Fibroblast of skin of left quadriceps (primary cell): ENCODE measurements around the gene LNX2.

ENCODE experiments used
- DNase-seq, 2 experiments: peaks; one replicate each; pipeline ENCODE4 v3.0.0-alpha.2; 2013; ENCODE audit warnings: low read depth in 2 of 2

LNX2 gene

DNA sequence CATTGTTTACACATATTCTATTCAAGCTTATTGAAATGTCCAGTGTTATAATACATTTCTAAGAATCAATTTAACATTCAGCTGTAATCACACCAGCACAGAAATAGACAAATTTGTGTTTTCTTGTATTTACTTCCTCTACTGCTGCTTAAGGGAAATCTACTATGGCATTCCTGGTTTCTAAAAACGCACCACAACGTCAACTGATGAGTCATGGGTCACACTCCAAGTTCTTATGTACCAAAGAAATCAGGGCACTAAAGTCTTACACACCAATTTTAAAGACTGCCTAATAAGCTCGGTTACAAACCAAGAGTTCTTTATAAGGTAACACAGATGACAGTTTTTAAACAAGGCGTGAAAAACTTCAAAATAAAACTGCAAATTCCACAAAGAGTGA is 13.2 kb downstream of the LNX2 start:
- DNase-seq, result no peak

DNA sequence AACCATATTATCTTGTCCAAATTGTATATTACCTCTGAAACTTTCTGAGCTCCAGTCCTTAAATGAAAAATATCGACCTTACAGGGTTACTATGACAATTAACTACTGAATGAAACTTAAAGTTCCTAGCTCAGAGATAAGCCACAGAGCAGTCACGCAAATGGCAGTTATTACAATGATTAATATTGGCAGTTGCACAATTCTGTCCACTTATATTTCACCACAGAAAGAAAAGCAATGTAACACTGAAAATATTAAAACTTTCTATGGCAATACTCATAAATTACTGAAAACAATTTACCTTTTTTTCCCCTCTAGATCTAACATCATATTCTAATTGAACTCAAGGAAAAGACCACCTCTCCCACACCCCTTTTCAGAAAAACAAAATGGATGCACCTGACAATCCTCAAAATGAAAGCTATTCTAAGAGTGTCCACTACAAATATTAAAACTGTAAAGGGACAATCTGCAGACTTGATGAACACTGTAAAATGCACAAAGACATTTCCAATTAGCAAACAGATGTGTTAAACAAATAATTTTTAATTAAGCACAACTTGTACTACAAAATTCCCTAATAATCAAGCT is 14.6 kb downstream of the LNX2 start:
- DNase-seq, result no peak

DNA sequence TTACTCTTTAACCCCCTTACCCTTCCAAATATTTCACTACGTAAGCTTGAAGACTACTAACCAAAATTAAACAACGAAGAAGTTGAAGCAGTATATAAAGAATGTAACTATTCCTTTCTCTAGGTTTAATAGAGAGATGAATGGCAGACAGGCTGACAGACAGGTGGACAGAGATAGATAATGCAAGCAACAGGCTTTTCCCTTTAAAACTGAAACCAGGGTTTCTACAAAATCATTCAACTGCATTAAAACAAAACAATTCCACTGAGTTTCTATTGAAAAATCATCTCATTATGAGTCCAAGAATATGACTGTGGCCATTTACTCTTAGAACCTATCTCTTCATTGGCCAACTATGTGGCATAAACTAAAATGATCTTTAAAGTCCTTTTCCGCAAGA is 15.2 kb downstream of the LNX2 start:
- DNase-seq, result no peak

DNA sequence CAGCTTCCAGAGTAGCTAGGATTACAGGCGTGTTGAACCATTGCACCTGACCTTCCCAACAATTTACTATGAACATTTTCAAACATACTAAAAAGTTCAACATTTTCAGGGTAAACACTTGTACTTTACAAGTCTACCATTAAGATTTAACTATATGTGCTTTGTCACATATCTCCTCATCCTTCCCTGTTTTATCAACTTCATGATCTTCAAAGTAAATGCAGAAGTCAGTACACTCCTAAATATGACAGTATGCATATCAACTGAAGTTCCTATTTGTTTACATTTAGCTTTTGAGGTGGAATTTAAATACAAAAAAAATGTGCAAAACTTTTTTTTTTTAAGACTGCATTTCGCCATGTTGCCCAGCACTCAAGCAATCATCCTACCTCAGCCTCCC is 18.5 kb downstream of the LNX2 start:
- DNase-seq, result no peak

DNA sequence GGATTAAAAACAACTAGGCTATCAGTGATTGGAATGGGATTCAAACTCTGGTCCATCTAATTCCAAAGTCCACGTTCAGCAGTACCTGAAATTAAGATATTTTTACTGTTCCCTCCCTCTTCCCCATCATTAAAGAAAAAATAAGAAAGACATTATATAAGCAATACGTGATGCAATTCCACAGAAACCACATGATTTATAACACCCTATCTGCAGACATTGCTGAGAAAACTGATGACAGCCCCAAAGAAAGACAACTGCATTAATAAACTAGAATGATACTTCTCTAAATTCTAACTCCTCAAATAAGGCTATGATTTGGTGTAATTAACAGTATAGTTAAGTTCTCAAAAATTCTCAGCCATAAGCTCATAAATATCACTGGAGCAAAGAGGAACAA is 19.1 kb downstream of the LNX2 start:
- DNase-seq, result no peak

DNA sequence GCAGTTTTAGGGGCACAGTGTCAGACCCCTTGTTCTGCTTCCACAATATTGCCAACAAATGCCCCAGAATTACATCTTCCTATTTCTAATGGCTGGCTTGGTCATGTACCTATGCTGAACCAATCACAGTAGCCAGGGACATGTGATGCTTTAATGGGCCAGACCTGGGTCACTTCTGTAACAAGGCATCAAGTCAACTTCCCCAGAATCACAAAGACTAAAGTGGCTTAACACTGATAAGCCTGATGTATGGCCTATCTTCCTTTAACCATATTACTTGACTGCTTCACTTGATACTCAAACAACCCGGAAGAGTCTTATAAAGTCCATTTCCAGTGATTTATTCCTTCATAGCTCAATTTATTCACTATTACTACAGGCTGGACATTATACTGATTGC is 19.6 kb downstream of the LNX2 start:
- DNase-seq, result no peak

DNA sequence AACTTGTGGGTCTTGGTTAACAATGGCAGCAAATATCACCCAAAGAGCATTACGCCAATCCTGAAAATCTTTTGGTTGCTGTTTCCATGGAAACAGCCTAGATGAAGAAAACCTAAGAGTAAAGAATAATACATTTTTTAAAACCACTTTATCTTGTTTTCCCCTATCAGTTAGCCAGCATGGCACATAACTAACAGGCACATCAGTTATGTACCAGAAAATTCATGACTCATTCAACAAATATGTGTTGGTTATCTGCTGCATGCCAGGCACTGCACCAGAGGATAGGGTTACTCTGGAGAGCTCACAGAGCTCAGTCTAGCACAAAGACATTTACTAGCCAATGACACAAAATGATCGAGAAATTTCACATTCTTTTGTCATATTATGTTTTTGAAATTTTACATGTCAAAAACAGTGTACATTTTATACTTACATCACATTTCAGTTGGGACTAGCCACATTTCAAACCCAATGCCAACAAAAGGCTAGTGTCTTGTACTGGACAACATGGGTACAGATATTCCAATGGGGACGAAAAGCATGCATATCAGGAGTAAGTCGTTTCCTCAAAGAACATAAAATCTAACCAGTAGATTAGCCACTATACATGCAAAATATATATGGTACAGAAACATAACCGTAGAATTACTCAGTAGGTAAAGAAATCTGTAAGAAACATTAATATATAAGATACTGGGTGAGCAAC is 20.3 kb downstream of the LNX2 start:
- DNase-seq, result no peak

DNA sequence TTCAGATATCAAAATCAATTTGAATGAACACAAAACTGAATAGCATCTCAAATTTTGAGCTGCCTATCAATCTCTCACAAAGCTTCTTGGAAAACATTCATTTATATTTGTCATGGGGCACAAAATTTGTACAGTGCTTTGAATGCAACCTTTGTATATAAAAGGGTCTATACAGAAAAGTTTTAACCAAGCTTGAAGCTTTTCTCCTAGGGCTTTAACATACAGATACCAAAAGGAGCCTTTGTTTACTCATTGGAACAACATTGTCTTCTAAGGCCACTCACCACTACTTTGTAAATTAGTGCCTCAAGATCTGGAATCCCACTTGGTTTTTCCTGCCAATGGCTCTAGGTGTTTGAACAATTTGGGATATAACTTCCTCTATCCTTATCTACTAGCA is 21.2 kb downstream of the LNX2 start:
- no peak for DNase-seq

DNA sequence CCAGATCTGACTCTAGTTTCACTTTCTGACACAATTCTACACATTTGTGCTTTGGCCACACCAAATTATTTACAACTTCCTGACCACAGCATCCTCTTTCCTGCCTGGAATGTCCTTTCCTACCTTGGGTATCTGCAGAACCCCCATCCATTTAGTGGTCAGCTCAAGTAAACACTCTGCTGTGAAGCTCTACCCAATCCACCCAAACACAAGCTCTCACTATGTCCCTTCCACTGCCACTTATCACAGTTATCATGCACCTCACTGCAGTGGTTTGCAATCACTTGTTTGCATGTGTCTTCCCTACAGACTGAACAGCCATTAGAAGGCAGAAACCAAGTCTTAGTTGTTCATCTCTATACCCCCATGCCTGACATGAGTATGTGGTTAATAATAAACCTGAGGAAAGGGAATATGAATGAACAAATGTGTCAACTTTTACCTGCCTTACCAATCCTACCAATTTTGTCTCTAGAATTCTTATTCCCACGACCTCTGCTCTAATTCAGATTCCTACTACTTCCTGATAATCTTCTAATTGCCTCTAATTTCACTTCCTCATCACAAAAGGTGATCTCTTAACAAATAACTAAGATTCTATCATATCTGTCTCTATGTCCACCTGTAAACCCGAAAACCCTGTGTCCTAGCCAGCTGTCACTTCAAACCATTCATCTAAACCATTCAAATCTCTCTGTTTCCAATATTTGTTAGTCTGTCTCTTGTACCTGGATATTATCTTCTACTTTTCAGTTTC is 25.1 kb downstream of the LNX2 start:
- DNase-seq, result no peak

DNA sequence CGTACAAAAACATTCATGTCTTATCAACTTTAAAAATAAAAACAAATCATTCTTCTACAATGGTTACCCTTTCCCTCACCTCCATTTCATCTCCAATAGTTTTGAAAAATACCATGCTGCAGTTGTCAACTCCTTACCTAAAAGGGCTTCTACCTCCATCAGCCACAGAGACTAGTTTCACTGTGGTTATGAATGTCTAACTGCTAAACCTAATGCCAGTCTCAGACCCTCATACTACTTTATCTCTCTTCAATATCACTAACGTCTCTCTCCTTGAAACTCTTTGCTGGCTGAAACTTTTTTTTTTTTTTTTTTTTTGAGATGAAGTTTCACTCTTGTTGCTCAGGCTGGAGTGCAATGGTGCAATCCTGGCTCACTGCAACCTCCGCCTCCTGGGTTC is 27.1 kb downstream of the LNX2 start:
- DNase-seq, result no peak

DNA sequence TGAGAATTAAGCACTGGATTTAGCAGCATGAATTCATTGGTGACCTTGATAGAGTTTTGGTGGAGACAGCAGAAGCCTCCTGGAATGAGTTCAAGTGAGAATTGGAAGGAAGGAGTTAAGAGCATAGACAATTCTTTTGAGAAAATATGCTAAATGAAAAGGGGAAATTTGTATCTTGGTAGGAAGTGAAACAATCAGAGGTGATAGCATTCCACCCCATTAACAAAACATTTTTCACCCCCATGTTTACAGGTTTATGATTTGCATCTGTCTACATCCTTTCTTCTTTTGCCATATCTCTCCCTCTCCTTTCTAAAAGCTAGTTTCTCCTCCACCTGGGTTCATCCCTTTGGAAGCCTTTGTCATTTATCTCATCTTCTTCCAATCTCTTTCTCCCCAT is 27.5 kb downstream of the LNX2 start:
- DNase-seq, result no peak

DNA sequence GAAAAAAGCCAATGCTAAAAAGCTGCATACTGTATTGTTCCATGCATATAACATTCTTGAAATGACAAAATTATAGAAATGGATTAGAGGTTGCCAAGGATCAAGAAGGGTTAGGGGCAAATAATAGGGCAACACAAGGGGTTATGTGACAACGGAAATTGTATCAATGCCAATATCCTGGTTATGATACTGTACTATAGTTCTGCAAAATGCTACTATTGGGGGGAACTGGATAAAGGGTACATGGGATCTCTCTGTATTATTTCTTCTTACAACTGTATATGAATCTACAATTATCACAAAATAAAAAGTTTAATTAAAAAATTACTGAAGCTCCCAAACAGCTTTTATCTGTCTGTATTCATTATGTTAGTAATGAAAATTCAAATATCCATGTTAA is 31.9 kb downstream of the LNX2 start:
- no peak for DNase-seq

DNA sequence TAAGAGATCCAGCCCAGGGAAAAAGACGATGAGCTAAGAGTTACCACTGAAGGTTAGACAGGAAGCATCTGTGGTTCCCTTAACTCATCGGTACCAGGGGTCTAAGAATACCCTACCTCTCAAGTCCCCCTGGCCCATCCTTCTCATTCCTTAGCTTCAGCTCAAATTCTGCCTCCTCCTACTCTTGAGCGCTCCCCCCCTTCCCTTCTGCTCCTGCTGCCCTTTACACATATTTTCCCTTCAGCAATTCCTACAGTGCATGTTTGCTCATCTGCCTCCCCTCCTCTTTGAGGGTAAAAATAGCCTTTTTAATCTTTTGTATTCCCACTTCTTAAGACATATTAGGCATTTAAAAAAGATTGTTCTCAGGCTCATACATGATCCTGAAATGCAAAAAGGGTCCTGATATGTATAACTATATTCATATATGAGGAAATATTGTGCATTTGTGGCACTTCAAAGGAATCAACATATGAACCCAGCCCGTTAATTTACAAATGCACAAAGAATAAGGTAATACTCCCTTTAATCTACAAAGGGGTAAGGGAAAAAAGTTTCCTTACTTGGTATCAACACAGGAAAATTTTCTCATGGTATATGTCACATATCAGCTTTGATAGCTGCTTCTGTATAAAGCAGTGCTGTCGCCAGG is 33.1 kb downstream of the LNX2 start:
- no peak for DNase-seq

DNA sequence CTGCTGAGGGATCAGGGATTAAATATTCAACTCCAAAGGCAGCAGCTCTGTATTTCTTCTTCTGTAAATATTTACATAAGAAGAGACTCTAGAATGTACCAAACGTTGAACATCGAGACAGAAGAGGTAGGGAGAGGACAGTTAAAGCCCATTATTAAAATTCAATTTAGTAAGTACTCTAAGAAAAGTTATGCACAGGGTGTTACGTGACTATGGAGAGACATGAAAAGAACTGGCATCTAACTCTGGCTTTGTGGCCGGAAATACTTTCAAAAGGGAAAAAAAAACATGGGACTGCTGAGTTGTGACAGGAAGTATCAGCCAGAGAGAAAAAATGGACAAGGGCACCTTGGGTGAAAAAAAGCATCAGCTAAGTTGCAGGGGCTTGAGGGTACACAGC is 36.7 kb downstream of the LNX2 start:
- DNase-seq, result no peak

DNA sequence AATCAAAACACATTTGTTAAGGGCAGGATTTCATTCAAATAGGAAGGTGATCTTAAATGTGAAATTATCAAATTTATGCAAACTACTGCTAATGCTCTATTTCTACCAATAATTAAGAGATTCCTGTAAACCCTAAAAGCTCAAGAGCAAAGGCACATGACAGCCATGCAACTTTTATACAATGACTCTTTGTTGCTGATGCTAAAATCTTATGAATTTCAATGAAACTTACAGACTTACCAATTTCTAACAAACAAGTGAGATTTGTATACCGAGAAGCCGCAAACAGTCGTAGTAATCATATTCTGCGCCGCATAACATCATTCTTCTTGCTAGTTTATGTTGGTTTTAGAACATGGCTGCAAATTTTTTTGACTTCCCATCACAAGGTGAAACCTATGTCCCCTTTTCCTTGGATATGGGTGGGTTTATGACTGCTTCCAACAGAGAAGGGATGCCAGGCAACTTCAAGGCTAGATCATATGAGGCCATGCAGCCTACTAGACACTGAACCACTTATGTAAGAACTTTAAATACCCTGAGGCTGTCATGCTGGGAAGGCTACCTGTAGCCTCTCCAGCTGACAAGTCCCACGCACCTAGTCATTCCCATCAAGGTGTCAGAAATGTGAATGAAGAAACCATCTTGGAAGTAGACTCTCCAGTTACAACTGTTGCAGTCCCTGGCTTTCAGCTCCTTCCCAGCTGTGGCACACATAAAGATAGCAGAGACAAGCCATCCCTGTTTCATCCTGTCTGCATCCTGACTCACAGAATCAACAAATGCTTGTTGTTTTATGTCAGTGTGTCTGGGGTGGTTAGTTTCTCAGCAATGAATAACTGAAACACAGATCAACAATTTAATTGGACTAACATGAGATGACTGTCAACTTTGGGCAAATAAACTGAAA is 42.0 kb downstream of the LNX2 start:
- no peak for DNase-seq

DNA sequence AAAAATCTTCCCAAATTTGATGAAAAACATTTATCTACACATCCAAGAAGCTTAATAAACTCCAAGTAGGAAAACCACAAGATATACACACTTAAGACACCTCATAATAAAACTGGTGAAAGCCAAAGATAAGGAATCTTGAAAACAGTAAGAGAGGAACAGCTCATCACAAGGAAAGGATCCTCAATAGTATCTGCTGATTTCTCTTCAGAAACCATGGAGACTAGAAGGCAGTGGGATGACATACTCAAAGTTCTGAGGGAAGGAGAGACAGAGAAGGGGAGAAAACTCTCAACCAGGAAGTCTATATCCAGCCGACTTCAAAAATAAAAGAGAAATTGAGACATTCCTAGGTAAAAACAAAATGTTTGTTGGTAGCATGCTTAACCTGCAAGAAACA is 45.7 kb downstream of the LNX2 start:
- DNase-seq, result no peak

DNA sequence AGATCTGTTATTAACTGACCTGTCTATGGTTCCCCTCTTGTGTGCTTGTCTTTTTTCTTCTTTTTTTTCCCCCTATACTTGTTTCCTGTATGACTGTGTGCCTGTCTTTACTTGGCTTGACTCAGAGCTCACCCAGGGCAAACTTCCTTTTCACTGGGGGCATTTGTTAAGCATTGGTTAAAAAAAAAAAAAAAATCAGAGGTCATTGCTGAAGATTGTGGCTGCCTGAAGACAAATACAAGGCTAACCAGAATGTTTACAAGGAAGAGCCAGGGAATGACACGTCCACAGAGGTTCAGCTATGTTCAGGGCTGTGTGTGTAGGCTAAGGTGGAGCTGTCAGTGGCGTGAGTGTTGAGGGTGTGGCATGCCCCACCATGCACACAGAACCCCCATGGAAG is 47.1 kb downstream of the LNX2 start:
- no peak for DNase-seq

DNA sequence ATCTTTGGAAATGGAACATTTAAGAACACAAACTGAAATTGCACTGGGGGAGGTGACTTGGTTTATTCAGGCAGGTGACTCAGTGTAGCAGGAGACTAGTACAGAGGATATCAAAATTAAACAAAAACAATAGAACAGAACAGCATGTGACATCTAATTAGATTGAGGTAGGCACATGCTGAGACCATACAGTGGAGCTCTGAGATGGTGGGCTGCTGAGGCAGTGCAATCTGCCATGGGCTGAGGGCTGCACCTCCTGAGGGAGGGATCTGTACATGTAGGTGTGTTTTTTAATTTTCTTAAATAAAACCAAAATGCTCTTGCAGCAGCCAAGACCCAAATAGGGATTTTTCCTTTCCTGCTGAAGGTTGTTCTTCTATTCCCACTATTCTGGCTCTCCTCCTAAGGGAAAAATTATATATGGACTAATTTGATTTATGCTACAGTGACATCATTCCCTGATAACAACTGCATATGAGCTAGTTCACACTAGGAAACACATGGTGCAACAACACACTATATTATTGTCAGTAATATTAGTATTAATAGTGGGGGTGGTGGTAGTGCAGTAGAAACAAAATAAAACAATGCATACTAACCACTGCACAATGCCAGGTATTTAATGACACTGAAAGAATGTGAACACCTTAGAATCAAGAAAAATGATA is 48.0 kb downstream of the LNX2 start:
- DNase-seq, result no peak

DNA sequence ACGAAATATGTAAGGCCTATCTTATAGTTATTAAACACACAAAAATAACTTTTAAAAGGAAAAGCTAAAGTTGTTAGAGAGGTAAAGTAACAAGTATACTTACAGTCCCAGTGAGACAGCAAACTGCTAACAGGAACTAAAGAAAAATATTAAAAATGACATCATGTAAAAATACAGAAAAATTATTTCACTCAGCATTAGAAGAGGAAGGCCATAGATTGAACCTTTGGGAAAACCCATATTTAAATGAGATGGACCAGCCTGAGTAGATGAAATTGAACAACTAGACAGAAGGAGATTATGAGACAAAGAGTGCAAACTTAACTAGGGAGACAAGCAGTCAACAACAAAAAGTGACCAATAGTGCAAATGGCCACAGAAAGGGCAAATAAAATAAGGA is 49.4 kb downstream of the LNX2 start:
- no peak for DNase-seq

DNA sequence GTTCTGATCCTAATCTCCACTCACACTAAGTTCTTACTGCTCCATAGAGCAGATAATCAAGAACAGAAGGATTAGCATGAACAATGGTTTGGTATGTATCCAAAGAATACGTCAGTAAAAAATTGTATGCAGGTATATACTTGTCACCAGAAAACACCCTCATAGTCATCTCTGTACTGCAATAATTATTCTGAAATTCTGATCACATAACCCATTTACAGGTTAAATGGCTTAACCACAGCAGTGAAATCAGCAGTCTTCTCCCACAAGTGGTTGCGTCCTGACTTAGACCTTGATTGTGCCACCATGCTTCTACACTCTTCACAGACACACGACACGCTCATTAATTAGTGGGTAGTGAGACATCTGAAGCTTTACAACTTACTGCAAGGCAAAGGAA is 50.9 kb downstream of the LNX2 start:
- no peak for DNase-seq

DNA sequence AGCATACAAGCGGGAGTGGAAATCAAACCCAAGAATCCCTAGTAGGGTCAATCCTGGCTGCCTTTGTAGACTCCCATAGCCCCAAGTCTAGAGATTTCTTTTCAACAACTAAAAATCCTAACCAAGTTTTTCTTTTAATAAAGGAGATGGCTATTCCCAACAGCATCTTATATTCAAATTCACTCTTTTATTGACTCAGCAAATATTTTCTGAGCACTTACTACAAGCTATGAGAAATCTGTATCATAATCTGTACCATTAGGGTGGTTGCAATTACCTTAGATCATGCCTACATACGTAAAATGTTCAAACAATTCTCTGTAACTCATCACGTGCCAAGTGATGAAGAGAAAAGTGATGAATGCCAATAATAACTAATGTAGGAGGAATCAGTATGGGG is 54.5 kb downstream of the LNX2 start:
- DNase-seq, result no peak
